Endothelial cell of umbilical vein (primary cell): ENCODE data around the gene MC3R. TPM values are rescaled to one million over a fixed set of nuclear protein-coding genes. Genes with fewer than 3 reads are reported as not detected.

ENCODE experiments used
- BruUV-seq: library from RNA; stranded (reverse); fragments of 400-500 nt; replicated peaks from 2 replicates; lab custom pipeline; 2021; lab: Mats Ljungman, UMichigan
- CTCF ChIA-PET: fragments of 300-600, 350-600 bp; sonication (Branson Sonifier 250); formaldehyde crosslinking; loops from one replicate; lab custom pipeline; 2021; ENCODE audit warnings: antibody characterized with exemption, inconsistent platforms; lab: Charles Lee
- POLR2A ChIA-PET: fragments of 300-600, 350-600 bp; sonication (Branson Sonifier 250); formaldehyde crosslinking; loops from one replicate; lab custom pipeline; 2021; ENCODE audit warnings: antibody characterized with exemption, inconsistent platforms; lab: Charles Lee
- DNase-seq: peaks from one replicate; pipeline ENCODE4 v3.0.0-alpha.2; 2011; ENCODE audit warnings: low read depth, low spot score
- FAIRE-seq: peaks from 2 replicates; lab custom pipeline; 2011; peaks lifted over from hg19 to GRCh38; lab: Jason Lieb, UNC
- H2AFZ ChIP-seq: 2 replicates; pipeline ENCODE4 v1.6.0; 2012; ENCODE audit warnings: low read depth, low read length, control low read depth, inconsistent platforms
- H3K27ac ChIP-seq: 2 replicates; pipeline ENCODE4 v1.5.1; 2011; ENCODE audit warnings: low read depth, mild to moderate bottlenecking, control low read depth, low read length, moderate library complexity; ENCODE audit not compliant: insufficient read depth
- H3K27me3 ChIP-seq, 2 experiments: 2 replicates each; pipeline versions ENCODE4 v1.6.0 to v1.6.1; 2011; ENCODE audit warnings: low read length in 2 of 2, mixed read lengths in 1 of 2; ENCODE audit not compliant: control insufficient read depth in 2 of 2, insufficient read depth in 2 of 2
- H3K36me3 ChIP-seq, 2 experiments: 2 replicates in 1 of 2; 3 replicates in 1 of 2; pipeline ENCODE4 v1.5.1; 2011; ENCODE audit warnings: low read length in 2 of 2, mild to moderate bottlenecking in 1 of 2, moderate library complexity in 1 of 2; ENCODE audit not compliant: control insufficient read depth in 2 of 2, insufficient read depth in 2 of 2; ENCODE audit errors: extremely low read depth in 1 of 2
- H3K4me1 ChIP-seq: 3 replicates; pipeline ENCODE4 v1.5.1; 2011; ENCODE audit warnings: mild to moderate bottlenecking, low read length; ENCODE audit not compliant: control insufficient read depth, insufficient read depth; ENCODE audit errors: extremely low read depth
- H3K4me2 ChIP-seq: 2 replicates; pipeline ENCODE4 v1.6.1; 2011; ENCODE audit warnings: low read length, control low read depth, mixed read lengths; ENCODE audit not compliant: insufficient read depth
- H3K4me3 ChIP-seq, 3 experiments: fragments of 200-600 bp in 1 of 3; sonication (generic), shearing (Covaris generic) in 1 of 3; replicated peaks in 1 of 3; 2 replicates each; pipeline ENCODE4 v1.5.1; 2011 to 2016; ENCODE audit warnings: control low read depth in 3 of 3, low read length in 3 of 3, mild to moderate bottlenecking in 2 of 3, inconsistent platforms in 1 of 3, low read depth in 1 of 3, moderate library complexity in 1 of 3; ENCODE audit not compliant: insufficient read depth in 1 of 3
- H3K79me2 ChIP-seq: 2 replicates; pipeline ENCODE4 v1.6.0; 2012; ENCODE audit warnings: low read length, inconsistent platforms; ENCODE audit not compliant: control insufficient read depth, insufficient read depth
- H3K9ac ChIP-seq: replicated peaks from 2 replicates; pipeline ENCODE3; 2011; ENCODE audit warnings: low read length, control low read depth; ENCODE audit not compliant: insufficient read depth; ENCODE audit errors: extremely low read depth
- H3K9me1 ChIP-seq: replicated peaks from 3 replicates; pipeline ENCODE4 v1.6.0; 2011; ENCODE audit warnings: mild to moderate bottlenecking, low read length; ENCODE audit not compliant: control insufficient read depth, insufficient read depth; ENCODE audit errors: extremely low read depth
- H3K9me3 ChIP-seq: replicated peaks from 2 replicates; pipeline ENCODE4 v1.5.1; 2012; ENCODE audit warnings: low read length, inconsistent platforms; ENCODE audit not compliant: control insufficient read depth, insufficient read depth
- H4K20me1 ChIP-seq: replicated peaks from 2 replicates; pipeline ENCODE3; 2011; ENCODE audit warnings: mild to moderate bottlenecking, low read length; ENCODE audit not compliant: control insufficient read depth, insufficient read depth; ENCODE audit errors: extremely low read depth
- CTCF ChIP-seq, 2 donors: IDR thresholded peaks; 1 replicate in 1 of 2; 2 replicates in 1 of 2; pipeline ENCODE4 v1.5.1; 2011; ENCODE audit warnings: low read length in 2 of 2, mild to moderate bottlenecking in 2 of 2, moderate library complexity in 2 of 2, control low read depth in 1 of 2, inconsistent platforms in 1 of 2, low read depth in 1 of 2; ENCODE audit not compliant: insufficient read depth in 1 of 2; ENCODE audit errors: extremely low read depth in 1 of 2
- EZH2 ChIP-seq: IDR thresholded peaks from 2 replicates; pipeline ENCODE4 v1.6.1; 2012; ENCODE audit warnings: borderline replicate concordance, low read depth, mild to moderate bottlenecking, moderate library complexity, low read length, inconsistent platforms; ENCODE audit not compliant: severe bottlenecking
- FOS ChIP-seq: IDR thresholded peaks from 2 replicates; pipeline ENCODE4 v1.6.1; 2011; ENCODE audit warnings: mild to moderate bottlenecking, low read length, moderate library complexity, borderline replicate concordance; ENCODE audit not compliant: insufficient read depth
- GATA2 ChIP-seq: IDR thresholded peaks from 2 replicates; pipeline ENCODE4 v1.7.0; 2011; ENCODE audit warnings: low read depth, mild to moderate bottlenecking, moderate library complexity, mixed read lengths, low read length; ENCODE audit not compliant: insufficient read length, insufficient read depth
- JUN ChIP-seq: IDR thresholded peaks from 2 replicates; pipeline ENCODE4 v1.6.1; 2011; ENCODE audit warnings: borderline replicate concordance, low read depth; ENCODE audit not compliant: insufficient read length, insufficient read depth
- MAX ChIP-seq: IDR thresholded peaks from 2 replicates; pipeline ENCODE4 v1.6.1; 2011; ENCODE audit not compliant: insufficient read depth, insufficient read length
- MYC ChIP-seq: IDR thresholded peaks from one replicate; pipeline ENCODE4 v1.6.1; 2011; ENCODE audit warnings: mild to moderate bottlenecking, low read depth, low read length
- POLR2A ChIP-seq: IDR thresholded peaks from 2 replicates; pipeline ENCODE4 v1.6.1; 2012; ENCODE audit warnings: low read depth, mild to moderate bottlenecking, control low read depth, low read length
- POLR2AphosphoS5 ChIP-seq: IDR thresholded peaks from 2 replicates; pipeline ENCODE4 v1.6.1; 2012; ENCODE audit warnings: low read depth, mild to moderate bottlenecking, control low read depth, low read length, moderate library complexity; ENCODE audit not compliant: insufficient read depth
- dilution Hi-C: fragments of 300-500 bp; cut with MboI; formaldehyde crosslinking; loops from one replicate; pipeline ENCODE4 v1.15.0; 2019; ENCODE audit warnings: low sequenced_read_pairs; ENCODE audit not compliant: extremely low pct_ligation_motif_present
- intact Hi-C: fragments of 100-400 bp; cut with micrococcal nuclease; formaldehyde crosslinking; loops from one replicate; pipeline ENCODE4 v1.10.0; 2022
- polyA plus RNA-seq, 4 experiments: library from polyadenylated mRNA; depleted of rRNA in 3 of 4; stranded (reverse) in 3 of 4; unstranded in 1 of 4; fragments of >200 nt; gene quantifications; 2 replicates each; pipeline versions ENCODE4 v1.2.1 to v1.2.3, GENCODE V29; 2011 to 2012; ENCODE audit warnings: missing spikeins in 1 of 4
- total RNA-seq: library from RNA; stranded (reverse); gene quantifications from 2 replicates; pipeline ENCODE4 v1.2.3, GENCODE V29; 2021

MC3R gene
- total and polyA plus RNA-seq, 2 donors (not counting 3 experiments of a cell fraction or from before 2014, with no cell fraction given), result not detected

GRCh38 chr20:56278196-56278595 is 29.7 kb downstream of the MC3R start:
- H2AFZ ChIP-seq, result no peak overlapping the region
- H3K9ac ChIP-seq, result no peak overlapping the region
- no peak overlapping the region for H3K27ac ChIP-seq
- no peak overlapping the region for H3K4me3 ChIP-seq
- BruUV-seq, result no TSS peak
- TF ChIP-seq MAX, result no peak
- TF ChIP-seq CTCF (IDR thresholded peaks at IDR 0.05; ENCODE audit: extremely low read depth in 1 of 2, insufficient read depth in 1 of 2, low read depth in 1 of 2, low read length in 2 of 2), result no peak
- no peak for TF ChIP-seq POLR2AphosphoS5
- TF ChIP-seq EZH2, result no peak
- no peak for TF ChIP-seq POLR2A
- no peak for TF ChIP-seq MYC
- TF ChIP-seq GATA2, result no peak
- TF ChIP-seq FOS, result no peak
- no peak for TF ChIP-seq JUN
- no peaks in the 10 kb centered on the region for H3K36me3 ChIP-seq
- no peaks in the 10 kb centered on the region for H3K4me1 ChIP-seq
- no peaks in the 10 kb centered on the region for H3K27me3 ChIP-seq
- dilution Hi-C loops, result no loop called here
- no peak for FAIRE-seq
- POLR2A ChIA-PET, result no interaction called here
- no peak for DNase-seq
- H3K9me1 ChIP-seq, result no peaks in the 10 kb centered on the region
- H3K79me2 ChIP-seq, result no peaks in the 10 kb centered on the region
- no peaks in the 10 kb centered on the region for H3K9me3 ChIP-seq
- H3K4me2 ChIP-seq, result no peak overlapping the region
- H4K20me1 ChIP-seq, result no peaks in the 10 kb centered on the region
- intact Hi-C loops, result no loop called here
- CTCF ChIA-PET, result no interaction called here
